Right renal cortex interstitium (tissue), 3 donors: ENCODE measurements around the gene CLEC4G. TPM values are rescaled to one million over a fixed set of nuclear protein-coding genes. Genes with fewer than 3 reads are reported as not detected.

Experiments used
- DNase-seq, 3 donors: peaks; one replicate each; pipeline ENCODE4 v3.0.0-alpha.2; 2013; ENCODE audit warnings: low read depth in 3 of 3, low spot score in 2 of 3
- polyA plus RNA-seq, 3 donors: library from polyadenylated mRNA; unstranded; fragments of 120-200 nt; gene quantifications; one replicate each; pipeline ENCODE4 v1.2.1, GENCODE V29; 2013; ENCODE audit not compliant: insufficient read length in 3 of 3

The CLEC4G gene
- polyA plus RNA-seq, 3 donors, result not detected

- DNase-seq, result no peak
Measured at GRCh38 chr19:7699003-7699402, 32.9 kb downstream of the CLEC4G start.

DNA sequence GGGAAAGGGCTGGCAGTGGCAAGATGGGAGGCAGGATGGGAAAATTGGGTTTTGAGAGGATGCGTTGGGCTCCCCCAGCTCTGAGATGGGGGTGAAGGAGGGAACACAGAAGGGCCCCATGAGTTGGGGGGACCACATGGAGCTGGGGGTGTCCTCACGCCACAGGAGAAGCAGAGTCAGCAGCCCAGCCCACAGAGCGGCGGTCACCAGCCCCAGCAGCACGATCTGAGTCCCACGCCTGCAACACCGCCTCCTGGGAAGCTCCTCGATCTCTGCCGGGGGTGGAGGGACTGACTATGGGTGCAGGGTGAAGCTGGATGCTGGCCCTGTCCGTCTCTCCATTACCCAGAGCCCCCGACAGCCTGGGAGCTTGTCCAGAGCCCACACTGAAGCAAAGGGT, 33.3 kb downstream of the CLEC4G start:
- no peak for DNase-seq

DNA sequence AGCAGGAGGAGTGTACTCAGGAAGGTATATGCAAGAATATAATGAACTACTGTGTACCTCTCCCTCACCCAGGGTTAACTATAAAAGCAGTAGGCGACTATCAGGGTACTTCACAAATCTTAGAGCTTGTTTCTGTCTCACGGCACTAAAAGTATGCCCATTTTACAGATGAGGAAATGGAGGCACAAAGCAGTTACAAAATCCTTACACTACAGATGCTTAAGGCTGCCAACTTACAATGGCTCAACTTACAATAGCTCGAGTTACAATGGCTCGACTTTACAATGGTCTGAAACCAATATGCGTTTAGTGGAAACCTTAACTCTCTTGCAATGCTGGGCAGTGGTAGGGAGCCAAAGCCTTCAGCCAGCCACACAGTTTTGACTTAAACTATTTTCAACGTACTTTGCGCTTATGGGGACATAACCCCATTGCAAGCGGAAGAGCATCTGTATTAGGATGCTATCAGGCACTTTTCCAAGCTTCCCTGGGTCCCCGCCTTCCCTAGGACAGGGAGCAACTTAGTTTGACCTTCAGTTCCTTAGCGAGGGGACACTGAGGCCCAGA, 34.1 kb downstream of the CLEC4G start:
- no peak for DNase-seq

DNA sequence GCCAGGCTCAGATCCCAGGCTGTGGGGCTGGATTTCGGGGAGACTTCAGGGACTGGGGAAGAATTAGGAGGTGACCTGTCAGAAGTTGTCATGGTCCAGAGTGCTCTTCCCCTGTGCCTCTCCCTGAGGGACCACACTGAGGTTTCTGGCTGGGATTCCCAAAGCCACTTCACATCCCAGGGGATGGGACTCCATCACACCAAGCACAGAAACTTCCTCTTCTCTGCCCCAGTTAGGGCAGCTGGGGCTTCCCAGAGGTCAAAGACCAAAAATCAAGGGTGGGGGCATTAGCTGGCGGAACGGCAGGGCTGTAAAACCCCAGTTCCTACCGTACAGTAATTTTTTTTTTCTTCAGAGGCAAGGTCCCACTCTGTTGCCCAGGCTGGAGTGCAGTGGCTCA, 37.4 kb downstream of the CLEC4G start:
- DNase-seq, result no peak

DNA sequence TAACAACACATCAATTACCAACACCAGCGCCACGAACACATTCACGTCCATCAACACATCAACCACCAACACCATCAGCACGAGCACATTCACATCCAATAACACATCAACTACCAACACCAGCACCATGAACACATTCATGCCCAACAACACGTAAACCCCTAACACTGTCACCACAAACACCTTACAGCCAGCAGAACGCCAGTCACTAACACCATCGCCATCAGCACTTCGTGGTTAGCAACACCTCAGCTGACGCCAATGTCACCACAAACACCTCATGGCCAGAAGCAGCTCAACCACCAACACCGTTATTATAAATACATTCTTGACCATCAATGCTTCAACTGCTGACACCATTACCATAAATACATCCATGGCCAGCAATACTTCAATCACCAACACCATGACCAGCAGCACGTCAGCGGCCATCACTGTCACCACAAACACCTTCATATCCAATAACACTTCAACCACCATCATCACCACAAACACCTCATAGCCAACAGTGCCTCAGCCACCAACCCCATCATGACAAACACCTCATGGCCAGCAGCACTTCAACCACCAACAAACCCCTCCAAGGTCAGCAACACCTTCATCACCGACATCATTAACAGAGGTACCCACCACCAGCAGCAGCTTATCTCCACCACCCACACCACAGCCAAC, 39.4 kb downstream of the CLEC4G start:
- DNase-seq, result no peak

- no peak for DNase-seq
Measured at GRCh38 chr19:7691497-7691896, 40.4 kb downstream of the CLEC4G start.

- no peak for DNase-seq
Measured at GRCh38 chr19:7690779-7691258, 41.1 kb downstream of the CLEC4G start.

GRCh38 chr19:7689165-7689564, 42.7 kb downstream of the CLEC4G start:
- DNase-seq, result no peak

DNA sequence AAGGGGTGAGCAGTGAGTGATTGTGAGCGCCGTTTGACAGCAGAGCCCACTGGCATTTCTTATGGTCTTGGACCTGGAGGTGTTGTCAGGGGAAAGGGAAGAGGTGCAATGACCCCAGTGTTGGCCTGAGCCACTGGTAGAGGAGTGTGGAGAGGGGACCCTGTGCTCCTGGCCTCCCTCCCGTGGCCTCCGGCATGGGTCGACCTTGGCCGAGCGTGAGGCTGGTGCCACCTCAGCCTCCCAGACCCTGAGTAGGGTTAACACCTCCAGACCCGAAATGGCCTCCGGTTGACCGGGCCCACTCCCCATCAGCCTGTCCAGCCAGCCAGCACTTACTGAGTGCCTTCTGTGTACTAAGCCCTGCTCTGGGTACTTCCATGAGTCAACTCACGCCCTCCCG, 44.7 kb downstream of the CLEC4G start:
- no peak for DNase-seq

DNA sequence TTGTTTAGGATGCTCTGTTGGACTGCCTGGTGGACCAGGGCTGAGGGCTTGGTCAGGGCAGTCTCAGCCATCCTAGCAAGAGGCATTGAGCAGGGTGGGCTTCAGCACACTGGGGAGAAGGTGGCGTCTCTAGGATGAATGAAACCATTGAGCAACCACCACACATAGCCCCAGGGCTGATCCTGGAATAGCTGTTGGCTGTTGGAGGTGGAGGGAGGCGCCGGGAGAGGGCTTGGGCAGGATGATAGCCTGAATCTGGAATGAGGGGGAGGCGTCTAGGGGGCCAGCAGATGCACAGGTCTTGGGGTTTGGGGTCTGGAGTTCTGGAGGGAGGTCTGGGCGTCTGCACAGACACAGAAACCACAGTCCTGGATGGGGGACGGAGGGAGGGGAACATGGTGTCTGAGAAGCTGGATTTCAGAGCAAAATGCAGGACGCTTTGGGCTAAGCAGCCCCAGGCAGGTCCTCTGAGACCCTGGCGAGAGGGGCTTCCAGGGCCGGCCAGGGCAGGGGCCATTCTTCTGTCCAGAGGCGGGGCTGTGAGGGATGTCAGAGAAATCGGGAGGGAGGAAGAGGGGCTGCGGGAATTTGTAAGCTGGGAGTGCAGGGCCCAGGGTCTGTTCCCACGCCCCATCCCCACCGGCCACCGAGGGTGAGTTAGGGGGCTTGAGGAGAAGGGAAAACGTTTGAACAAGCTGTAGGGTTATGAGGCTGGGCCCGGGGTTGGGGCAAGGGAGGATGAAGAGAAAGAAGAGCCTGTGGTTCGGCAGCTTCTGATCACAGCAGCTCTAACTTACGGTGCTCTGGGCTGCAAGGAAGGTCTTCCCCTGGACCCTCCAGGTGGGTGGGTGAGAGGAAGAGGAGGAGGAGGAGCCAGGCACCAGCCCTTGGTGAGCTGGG, 46.1 kb downstream of the CLEC4G start:
- DNase-seq, result no peak

DNA sequence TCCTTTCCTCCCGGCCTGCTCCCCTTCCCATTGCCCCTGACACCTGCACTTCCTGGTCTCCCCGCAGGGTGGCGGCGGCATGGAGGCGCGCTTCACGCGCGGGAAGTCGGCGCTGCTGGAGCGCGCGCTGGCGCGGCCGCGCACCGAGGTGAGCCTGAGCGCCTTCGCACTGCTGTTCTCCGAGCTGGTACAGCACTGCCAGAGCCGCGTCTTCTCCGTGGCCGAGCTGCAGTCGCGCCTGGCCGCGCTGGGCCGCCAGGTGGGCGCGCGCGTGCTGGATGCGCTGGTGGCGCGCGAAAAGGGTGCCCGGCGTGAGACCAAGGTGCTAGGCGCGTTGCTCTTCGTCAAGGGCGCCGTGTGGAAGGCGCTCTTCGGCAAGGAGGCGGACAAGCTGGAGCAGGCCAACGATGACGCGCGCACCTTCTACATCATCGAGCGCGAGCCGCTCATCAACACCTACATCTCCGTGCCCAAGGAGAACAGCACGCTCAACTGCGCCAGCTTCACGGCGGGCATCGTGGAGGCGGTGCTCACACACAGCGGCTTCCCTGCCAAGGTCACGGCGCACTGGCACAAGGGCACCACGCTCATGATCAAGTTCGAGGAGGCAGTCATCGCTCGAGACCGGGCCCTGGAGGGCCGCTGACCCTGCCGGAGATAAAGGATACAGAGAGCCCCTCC, 49.6 kb downstream of the CLEC4G start:
- DNase-seq, result no peak

GRCh38 chr19:7681340-7682174, 50.4 kb downstream of the CLEC4G start:
- peak in 2 of 3 donors; percentile 52 to 69 for DNase-seq

DNA sequence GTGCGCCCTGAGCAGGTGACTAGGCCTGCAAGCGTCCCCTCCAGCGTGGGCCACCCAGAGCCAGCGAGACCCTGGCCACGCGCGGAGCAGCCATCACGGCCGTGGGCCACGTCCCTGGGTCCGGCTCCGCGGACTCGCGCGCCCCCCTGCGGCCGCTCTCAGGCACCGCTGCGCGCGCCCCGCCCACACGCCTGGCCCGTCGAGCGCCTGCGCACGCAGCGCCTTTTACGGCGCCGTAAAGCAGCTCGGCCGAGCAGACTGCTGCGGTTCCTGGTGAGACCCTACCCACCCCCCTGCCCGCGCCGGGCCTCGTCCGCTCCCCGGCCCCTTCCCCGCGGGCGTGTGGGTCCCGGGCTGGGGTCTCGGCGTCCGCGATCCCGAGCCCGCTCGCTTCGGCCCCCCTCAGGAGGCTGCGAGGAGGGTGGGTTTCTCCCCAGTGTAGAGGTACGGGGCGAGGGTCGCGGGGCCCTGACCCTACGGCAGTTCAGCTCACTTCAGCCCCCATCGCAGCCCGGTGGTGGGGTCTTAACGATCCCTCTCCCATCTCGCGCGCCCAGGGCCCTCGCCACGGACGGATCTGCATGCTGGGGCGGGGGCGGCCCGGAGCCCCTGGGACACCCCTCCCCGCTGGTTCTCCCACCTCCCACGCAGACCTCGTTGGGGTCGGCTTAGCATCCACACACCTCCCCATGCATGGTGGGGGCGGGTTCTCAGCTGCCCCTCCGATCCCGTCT, 51.1 kb downstream of the CLEC4G start, which contains the start of gene TRAPPC5:
Gene TRAPPC5 (plus strand): TSS at position 228 of the 734 bp plus-strand sequence. CDS start 1,421 bp downstream, outside the sequence.
- DNase-seq, result peak; percentile 50 to 81 (median 70)

DNA sequence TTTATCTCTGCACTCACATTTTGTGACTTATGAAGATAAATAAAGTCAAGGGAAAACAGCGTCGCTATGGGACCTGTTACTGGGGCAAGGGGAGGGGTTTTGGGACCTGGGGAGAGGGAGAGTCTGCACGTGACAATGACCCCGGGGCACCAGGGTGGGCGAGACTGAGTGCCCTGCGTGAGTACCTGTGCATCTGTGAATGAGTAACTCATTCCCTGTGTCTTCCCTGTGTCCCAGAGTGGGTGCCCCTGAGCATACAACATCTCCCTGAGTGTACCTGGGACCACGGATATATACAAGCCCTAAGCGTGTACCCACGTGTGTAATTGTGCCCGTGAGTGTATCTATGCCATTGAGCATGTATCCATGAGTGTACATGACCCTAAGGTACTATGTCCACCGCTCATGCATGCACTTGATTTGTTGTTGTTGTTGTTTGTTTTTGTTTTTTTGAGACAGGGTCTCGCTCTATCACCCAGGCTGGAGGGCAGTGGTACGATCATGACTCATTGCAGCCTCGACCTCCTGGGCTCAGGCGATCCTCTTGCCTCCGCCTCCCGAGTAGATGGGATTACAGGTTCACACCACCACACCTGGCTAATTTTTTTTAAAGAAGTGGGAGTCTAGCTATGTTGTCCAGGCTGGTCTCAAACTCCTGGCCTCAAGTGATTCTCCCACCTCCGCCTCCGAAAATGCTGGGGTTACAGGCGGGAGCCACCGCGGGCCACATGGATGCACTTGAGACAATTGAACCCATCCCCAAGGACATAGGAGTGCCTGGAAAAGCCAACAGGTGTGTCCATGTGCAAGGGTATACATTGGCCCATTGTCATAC, 51.9 kb downstream of the CLEC4G start:
- DNase-seq, result no peak

GRCh38 chr19:7678971-7679751, 52.7 kb downstream of the CLEC4G start:
- DNase-seq, result no peak
